ENCODE data around the gene C1QTNF5. TPM values are rescaled to one million over a fixed set of nuclear protein-coding genes. Genes with fewer than 3 reads are reported as not detected.

Gene C1QTNF5
- total RNA-seq, 4 donors from 2014 or later: 44.3 to 52.1 (median 45.6) TPM

DNA sequence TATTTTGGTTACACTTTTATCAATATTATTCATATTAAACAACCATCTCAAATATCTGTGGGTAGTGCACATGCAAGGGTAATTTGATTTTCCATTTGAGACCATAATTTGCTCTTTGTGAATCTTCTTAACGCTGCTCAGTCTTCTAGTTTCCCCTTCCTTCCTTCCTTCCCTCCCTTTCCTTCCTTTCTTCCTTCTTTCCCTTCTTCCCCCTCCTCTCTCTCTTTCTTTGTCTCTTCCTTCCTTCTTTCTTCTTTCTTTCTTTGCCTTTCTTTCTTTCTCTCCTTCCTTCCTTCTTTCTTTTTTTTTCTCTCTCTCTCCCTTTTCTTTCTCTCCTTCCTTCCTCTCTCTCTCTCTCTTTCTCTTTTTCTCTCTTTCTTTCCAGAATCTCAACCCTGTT is 10.4 kb downstream of the C1QTNF5 start:
- no peaks in the 10 kb centered on the region for H3K9me3 ChIP-seq
- H3K36me3 ChIP-seq: no peaks in the 10 kb centered on the region
- H3K4me1 ChIP-seq: peaks cover 0 to 13% (median 4%) of the 10 kb centered on the region in 3 donors
- H3K27me3 ChIP-seq: no peaks in the 10 kb centered on the region
- 19 to 33% methylated on average over 1 of the region's 1 CpG for WGBS, 2 donors (ENCODE audit: low coverage in 1 of 2)
- ATAC-seq: no peak
- TF ChIP-seq, protein P1, sequence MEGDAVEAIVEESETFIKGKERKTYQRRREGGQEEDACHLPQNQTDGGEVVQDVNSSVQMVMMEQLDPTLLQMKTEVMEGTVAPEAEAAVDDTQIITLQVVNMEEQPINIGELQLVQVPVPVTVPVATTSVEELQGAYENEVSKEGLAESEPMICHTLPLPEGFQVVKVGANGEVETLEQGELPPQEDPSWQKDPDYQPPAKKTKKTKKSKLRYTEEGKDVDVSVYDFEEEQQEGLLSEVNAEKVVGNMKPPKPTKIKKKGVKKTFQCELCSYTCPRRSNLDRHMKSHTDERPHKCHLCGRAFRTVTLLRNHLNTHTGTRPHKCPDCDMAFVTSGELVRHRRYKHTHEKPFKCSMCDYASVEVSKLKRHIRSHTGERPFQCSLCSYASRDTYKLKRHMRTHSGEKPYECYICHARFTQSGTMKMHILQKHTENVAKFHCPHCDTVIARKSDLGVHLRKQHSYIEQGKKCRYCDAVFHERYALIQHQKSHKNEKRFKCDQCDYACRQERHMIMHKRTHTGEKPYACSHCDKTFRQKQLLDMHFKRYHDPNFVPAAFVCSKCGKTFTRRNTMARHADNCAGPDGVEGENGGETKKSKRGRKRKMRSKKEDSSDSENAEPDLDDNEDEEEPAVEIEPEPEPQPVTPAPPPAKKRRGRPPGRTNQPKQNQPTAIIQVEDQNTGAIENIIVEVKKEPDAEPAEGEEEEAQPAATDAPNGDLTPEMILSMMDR (IDR thresholded peaks at IDR 0.05): no peak
- TF ChIP-seq EP300 (IDR thresholded peaks at IDR 0.05): no peak
- no peak for TF ChIP-seq POLR2A (IDR thresholded peaks at IDR 0.05)
- TF ChIP-seq POLR2AphosphoS5 (IDR thresholded peaks at IDR 0.05): no peak
- no peak overlapping the region for H3K4me3 ChIP-seq
- H3K27ac ChIP-seq: no peak overlapping the region

DNA sequence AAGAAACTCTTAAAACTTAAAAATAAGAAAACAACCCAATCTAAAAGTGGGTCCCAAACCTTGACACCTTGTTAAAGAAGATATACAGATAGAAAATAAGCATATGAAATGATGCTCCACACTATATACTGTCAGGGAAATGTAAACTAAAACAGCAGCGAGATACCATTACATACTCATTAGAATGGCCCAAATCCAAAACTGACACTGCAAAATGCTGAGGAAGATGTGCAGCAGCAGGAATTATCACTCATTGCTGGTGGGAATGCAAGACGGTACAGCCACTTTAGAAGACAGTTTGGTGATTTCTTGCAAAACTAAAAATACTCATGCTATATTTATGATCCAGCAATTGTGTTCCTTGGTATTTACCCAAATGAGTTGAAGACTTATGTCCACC is 11.4 kb downstream of the C1QTNF5 start:
- no peak for TF ChIP-seq POLR2AphosphoS5 (IDR thresholded peaks at IDR 0.05)
- TF ChIP-seq EP300 (IDR thresholded peaks at IDR 0.05): no peak
- no peak for ATAC-seq
- H3K9me3 ChIP-seq: no peaks in the 10 kb centered on the region

DNA sequence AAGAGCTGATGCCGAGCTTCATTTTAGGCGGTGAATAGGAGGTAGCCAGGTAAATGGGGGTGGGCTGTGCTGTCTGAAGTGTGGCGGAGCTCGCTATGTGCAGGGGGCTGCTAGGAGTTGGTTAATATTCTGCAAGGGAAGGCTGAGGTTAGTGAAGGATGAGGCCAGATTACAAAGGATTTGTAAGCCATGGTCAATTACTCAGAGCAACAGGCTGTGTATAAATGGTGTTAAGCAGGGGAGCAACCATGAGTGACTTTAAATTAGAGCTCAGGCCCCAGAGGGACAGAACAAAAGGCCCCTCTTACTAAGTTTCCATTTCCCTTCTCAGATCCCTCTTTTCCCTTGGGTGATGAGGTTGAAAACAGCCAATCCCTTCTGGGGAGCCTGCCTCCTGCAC is 16.5 kb downstream of the C1QTNF5 start:
- peaks cover 4 to 49% (median 28%) of the 10 kb centered on the region in 3 donors for H3K4me1 ChIP-seq
- WGBS, 2 donors (ENCODE audit: low coverage in 1 of 2): 45 to 47% methylated on average over 3 to 4 of the region's 4 CpGs
- H3K9me3 ChIP-seq: no peaks in the 10 kb centered on the region
- H3K27me3 ChIP-seq: no peaks in the 10 kb centered on the region
- no peak overlapping the region for H3K4me3 ChIP-seq
- no peak overlapping the region for H3K27ac ChIP-seq
- no peak for ATAC-seq
- H3K36me3 ChIP-seq: no peaks in the 10 kb centered on the region
- TF ChIP-seq, protein P1 (IDR thresholded peaks at IDR 0.05): no peak
- TF ChIP-seq POLR2AphosphoS5 (IDR thresholded peaks at IDR 0.05): no peak
- no peak for TF ChIP-seq POLR2A (IDR thresholded peaks at IDR 0.05)
- no peak for TF ChIP-seq EP300 (IDR thresholded peaks at IDR 0.05)

More for the DNA sequence above, 11.4 kb downstream of the C1QTNF5 start:
- no peak overlapping the region for H3K4me3 ChIP-seq
- no peak overlapping the region for H3K27ac ChIP-seq
- H3K27me3 ChIP-seq: no peaks in the 10 kb centered on the region
- H3K36me3 ChIP-seq: no peaks in the 10 kb centered on the region
- WGBS, 2 donors (ENCODE audit: low coverage in 1 of 2): 30 to 48% methylated on average over 2 of the region's 2 CpGs
- peaks cover 0 to 7% (median 0%) of the 10 kb centered on the region in 3 donors for H3K4me1 ChIP-seq

DNA sequence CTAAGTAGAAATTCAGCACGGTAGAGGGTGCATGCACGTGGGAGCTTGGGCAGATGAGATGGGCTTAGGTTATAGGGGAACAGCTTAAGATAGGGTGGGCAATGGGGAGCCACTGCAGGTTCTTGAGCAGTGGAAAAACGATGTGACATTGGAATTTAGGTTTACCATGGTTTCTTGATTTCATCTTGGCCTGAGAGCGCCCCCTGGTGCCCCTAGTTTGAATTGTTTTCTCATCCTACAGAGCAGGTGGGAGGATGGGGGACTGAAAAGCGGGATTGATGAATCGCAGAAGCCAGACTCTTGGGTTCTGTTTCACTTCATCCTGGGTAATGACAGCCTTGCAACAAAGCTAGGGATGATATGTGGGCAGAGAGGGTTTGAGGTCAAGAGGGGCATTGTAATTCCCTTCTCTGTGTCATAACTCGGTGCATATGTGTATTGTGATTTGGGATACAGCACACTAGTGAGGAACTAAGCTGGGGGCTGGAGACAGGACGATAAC is 17.1 kb downstream of the C1QTNF5 start:
- no peak for ATAC-seq
- TF ChIP-seq POLR2AphosphoS5 (IDR thresholded peaks at IDR 0.05) (peak; percentile 65), POLR2A (IDR thresholded peaks at IDR 0.05) (no peak), EP300 (IDR thresholded peaks at IDR 0.05) (no peak)
- TF ChIP-seq, protein P1 (IDR thresholded peaks at IDR 0.05): peak; percentile 80 to 93 (median 88)
- Histone ChIP-seq H3K27me3 (no peaks in the 10 kb centered on the region), H3K36me3 (no peaks in the 10 kb centered on the region), H3K9me3 (no peaks in the 10 kb centered on the region), H3K4me3 (no peak overlapping the region), H3K4me1 (peaks cover 7 to 55% (median 34%) of the 10 kb centered on the region in 3 donors), H3K27ac (peak overlapping the region in 3 of 4 donors; percentile 97 to 99 (median 98))
- 0 to 14% methylated on average over 3 to 8 of the region's 8 CpGs for WGBS, 2 donors (ENCODE audit: low coverage in 1 of 2)

DNA sequence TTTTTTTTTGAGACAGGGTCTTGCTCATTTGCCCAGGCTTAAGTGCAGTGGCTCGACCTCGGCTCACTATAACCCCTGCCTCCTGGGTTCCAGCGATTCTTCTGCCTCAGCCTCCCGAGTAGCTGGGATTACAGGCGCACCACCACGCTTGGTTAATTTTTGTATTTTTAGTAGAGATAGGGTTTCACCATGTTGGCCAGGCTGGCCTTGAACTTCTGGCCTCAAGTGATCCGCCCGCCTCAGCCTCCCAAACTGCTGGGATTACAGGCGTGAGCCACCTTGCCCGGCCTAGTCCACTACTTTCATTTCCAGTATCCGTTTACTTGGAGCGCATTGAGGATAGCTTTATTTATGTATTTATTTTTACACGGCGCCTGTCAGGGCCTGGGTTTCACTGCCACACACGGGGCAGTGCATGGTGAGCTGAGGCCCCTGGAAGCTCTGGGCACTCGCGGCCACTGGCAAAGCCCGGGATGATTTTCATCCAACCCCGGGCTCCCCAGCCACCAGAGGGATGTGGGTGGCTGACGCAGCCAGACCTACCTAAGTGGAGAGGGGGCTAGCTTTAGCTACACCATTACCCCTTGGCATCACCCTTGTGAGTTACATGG is 17.7 kb downstream of the C1QTNF5 start:
- TF ChIP-seq EP300 (IDR thresholded peaks at IDR 0.05): no peak
- TF ChIP-seq POLR2A (IDR thresholded peaks at IDR 0.05): no peak
- TF ChIP-seq, protein P1 (IDR thresholded peaks at IDR 0.05): no peak
- TF ChIP-seq POLR2AphosphoS5 (IDR thresholded peaks at IDR 0.05): no peak
- H3K4me1 ChIP-seq: peaks cover 10 to 61% (median 40%) of the 10 kb centered on the region in 3 donors
- WGBS, 2 donors (ENCODE audit: low coverage in 1 of 2): 87 to 89% methylated on average over 7 of the region's 20 CpGs
- peak overlapping the region in 3 of 4 donors; percentile 97 to 99 (median 98) for H3K27ac ChIP-seq
- no peaks in the 10 kb centered on the region for H3K27me3 ChIP-seq
- no peaks in the 10 kb centered on the region for H3K36me3 ChIP-seq
- ATAC-seq: no peak
- H3K4me3 ChIP-seq: no peak overlapping the region
- no peaks in the 10 kb centered on the region for H3K9me3 ChIP-seq

Data from gastroesophageal sphincter (tissue), 4 donors.